Measurements from ENCODE around the gene CD99L2.

GRCh38 chrX:150752124-150752523, 146.3 kb downstream of the CD99L2 start:
- TF ChIP-seq CTCF (conservative IDR thresholded peaks at IDR 0.05 in 1 of 2, IDR thresholded peaks at IDR 0.05 in 1 of 2; ENCODE audit: low read depth in 1 of 2, low read length in 2 of 2): no peak
- TF ChIP-seq EZH2 (IDR thresholded peaks at IDR 0.05; ENCODE audit: low read length, missing control alignments): no peak
